HG03521 (cell line): ENCODE data around the gene CFB.

Experiments
- ATAC-seq: cut with Tn5 transposase; IDR thresholded peaks from one replicate; pipeline ENCODE4 v1.9.1; 2021; ENCODE audit warnings: mild to moderate bottlenecking, moderate library complexity; ENCODE audit not compliant: unreplicated experiment

CFB gene

DNA sequence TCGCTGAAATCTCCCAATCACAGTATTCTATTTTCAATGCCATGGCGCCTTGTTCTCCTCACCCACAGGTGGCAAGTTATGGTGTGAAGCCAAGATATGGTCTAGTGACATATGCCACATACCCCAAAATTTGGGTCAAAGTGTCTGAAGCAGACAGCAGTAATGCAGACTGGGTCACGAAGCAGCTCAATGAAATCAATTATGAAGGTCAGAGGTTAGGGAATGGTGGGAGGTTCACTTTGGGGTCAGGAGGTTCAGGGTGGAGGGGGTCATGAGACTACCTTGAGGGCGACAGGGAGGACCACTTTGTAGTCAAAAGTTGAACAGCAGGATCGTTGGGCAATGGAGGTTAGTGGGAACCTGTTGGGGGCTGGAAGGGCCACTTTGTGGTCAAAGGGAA is 2.4 kb downstream of the CFB start:
- no peak for ATAC-seq

DNA sequence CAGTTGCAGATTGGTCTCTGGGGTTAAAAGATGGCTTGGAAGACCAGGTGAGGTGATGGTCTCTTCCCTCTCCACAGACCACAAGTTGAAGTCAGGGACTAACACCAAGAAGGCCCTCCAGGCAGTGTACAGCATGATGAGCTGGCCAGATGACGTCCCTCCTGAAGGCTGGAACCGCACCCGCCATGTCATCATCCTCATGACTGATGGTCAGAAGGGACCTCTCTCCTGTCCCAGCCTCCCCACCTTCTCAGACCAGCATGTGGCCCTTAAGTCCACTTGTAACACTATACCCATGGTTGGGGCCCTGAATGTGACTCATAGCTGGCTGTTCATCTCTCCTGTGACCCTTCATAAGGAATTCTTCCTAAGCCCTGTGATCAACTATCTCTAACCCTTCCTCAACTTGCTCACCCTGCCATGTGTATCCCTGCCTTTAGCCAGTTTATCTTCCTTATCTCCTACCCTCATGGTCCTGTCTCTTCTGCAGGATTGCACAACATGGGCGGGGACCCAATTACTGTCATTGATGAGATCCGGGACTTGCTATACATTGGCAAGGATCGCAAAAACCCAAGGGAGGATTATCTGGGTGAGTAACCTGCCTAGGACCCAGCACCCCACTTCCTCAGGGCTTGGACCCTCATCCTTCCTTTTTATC is 3.0 kb downstream of the CFB start:
- no peak for ATAC-seq

DNA sequence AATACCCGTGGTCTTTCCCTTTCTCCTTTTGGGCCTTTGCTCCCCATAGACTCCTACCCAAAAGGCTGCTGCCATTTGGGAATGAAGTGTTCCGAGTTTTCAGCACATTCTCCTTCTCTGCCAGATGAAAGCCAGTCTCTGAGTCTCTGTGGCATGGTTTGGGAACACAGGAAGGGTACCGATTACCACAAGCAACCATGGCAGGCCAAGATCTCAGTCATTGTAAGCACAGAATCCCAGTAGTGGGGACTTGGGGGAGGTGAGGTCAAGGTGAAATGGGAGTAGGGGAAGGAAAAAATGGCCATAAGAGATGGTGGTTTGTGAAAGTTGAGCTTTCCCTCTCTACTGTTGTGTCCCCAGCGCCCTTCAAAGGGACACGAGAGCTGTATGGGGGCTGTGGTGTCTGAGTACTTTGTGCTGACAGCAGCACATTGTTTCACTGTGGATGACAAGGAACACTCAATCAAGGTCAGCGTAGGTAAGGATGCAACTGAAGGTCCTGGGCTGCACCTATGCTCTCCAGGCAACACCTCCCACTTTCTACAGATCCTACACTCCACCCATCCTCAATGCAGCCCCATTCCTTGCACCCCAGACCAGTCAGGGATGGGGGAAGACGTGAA is 4.1 kb downstream of the CFB start:
- ATAC-seq = no peak

DNA sequence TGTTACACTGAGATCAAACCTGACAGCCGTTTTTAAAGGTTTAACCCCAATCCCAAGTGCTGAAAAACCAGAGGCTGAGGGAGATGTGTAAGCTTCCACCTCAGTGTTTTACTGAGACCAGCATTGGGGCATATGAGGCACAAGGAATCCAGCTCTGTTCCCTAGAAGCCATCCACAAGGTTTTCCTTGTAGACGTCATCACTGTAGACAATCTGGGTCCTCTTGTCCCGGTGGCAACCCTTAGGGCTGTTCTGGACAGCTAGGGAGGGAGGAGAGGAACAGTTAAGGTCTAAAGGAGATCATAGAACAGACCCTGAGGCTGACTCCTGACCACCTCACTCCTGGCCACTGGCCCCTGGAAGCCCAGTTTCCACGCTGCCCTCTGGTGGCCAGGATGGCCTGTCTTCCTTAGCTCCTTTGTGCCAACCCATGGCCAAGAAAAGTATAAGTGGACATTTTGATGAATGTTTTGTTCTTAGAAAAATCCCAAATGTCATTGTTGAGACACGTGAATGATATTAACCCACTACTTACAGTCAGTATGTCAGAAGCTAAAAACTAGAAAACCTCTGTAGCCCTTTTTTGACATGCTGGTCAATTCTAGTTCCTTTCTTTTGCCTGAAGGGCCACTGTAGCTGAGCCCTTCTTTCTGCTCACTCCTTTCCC is 6.4 kb downstream of the CFB start:
- ATAC-seq = no peak

DNA sequence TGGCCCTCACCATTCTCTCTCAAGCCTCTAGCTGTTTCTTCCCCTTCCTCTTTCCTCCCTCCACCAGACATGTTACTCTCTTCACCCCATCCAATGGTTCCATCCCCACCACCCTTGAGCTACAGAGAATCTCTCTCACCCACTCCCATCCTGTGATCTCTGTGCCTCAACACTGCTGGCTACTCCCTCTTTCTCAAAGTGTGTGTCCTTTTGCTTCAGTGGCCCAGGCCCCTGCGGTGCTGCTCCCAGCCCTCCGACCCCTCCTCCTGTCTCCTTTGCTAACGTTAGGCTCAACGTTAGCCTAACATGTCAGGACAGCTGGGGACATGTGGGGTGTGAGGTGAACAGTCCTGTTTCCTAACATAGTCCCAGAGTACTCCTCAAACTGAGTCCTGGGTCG is 7.0 kb downstream of the CFB start:
- ATAC-seq = no peak

DNA sequence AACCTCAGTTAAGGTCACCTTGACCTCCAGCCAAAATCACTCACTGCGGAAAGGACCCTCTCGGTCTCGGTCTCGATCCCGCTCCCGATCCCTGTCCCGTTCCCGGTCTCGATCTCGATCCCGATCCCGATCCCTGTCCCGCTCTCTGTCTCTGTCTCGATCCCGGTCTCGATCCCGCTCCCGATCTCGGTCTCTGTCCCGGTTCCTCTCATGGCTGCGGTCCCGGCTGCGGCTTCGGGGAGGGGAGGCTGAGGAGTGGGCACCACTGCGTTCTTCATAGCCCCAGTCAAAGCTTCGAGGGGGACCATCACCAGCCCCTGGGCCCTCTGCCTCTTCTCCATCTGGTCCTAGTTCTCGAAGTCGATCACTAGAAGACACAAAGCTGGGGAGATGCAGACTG is 8.6 kb downstream of the CFB start:
- no peak for ATAC-seq

DNA sequence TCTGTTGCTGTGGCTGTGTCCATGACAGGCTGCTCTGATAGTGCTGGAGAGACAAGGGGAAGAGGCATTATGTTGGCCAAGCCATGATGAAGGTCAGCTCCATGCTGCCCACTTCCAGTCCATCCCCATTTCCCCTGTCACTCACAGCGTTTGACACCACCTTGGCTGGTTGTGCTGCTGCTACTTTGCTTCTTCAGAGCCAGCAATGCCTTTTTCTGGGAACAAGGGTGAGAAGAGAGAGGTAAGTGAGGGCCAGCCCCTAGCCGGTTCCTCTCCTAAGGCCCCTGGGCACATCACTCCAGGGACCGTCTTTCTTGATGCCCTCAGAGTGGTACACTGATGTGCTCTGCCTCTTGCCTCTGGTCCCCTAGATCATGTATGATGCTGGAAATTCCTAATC is 10.9 kb downstream of the CFB start:
- no peak for ATAC-seq

DNA sequence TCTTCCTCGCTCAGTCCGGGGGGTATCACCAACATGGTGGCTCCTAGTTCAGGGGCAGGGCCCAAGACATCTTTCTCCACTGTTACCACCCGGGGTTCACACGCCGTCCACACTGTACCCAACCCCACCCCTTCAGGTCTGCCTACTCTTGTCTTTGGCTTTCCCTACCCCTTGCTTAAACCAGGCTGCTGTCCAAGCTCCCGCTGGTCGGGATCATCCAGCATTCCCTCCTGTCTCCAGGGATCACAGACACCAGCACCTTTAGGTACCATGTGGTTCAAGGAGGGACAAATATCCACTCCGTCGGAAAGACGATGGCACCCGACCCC is 12.5 kb downstream of the CFB start:
- no peak for ATAC-seq

DNA sequence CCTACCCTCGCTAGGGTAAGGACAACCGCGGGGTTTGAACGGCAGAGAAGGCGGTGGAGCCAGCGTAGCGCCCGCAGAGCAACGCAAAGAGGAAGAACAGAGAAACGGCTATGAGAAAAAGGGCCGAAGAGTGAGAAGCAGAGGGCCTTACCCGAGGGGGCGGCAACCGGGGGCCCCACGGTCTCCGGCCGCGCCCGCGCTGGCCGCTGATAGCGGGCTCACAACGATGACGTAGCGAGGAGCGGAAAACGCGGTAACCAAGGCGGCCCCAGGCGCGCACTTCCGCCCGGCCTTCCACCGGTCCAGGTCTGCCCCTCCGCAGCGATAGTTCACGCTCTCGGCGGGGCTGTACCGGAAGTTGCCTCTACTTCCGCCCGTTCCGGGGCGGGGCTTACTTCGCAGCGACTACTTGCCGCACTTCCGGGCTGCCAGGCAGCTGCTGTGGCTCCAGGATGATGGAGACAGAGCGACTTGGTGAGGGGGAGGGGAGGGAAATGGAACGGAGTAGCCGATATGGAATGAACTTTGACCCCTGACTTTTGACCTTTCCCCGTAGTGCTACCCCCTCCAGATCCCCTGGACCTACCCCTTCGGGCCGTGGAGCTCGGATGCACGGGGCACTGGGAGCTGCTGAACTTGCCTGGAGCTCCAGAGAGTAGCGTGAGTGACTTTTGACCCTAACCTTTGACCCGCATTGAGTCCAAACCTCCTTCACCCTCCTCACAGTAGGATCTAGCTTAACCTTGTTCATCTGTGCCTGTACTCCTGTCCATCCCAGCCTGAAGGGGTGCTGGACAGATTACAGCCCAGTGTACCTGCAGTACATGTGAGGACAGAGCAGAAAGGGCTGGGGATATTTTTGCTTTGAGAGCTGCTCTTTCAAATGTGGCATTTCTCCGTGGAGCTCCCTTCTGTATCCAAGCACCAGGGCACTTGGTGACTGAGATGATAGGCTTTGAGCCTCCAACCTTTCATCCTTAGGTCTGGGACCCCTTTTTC is 13.1 kb downstream of the CFB start, which contains the start of the genes NELFE and SKIC2:
Gene NELFE (minus strand): TSS at position 231 of the 999 bp plus-strand sequence. CDS start 525 bp downstream, outside the sequence.
Gene SKIC2 (plus strand): TSS at position 435 of the 999 bp plus-strand sequence. CDS start 18 bp downstream, at position 453.
- peak; percentile 90 for ATAC-seq

DNA sequence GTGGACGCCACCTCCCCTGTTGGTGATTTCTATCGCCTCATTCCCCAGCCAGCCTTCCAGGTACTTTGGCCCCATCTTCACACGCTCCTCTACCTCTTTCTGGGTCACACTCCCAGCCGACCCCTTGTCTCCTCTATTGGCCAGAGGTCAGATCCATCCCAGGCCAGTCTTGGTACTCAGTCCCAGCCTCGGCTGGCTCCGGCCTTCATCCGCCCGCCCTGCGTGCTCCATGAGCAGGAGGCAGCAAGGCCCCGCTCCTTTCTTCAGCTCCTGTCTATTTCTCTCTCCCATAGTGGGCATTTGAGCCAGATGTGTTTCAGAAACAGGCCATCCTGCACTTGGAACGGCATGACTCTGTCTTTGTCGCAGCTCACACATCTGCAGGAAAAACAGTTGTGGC is 15.7 kb downstream of the CFB start:
- ATAC-seq = no peak

DNA sequence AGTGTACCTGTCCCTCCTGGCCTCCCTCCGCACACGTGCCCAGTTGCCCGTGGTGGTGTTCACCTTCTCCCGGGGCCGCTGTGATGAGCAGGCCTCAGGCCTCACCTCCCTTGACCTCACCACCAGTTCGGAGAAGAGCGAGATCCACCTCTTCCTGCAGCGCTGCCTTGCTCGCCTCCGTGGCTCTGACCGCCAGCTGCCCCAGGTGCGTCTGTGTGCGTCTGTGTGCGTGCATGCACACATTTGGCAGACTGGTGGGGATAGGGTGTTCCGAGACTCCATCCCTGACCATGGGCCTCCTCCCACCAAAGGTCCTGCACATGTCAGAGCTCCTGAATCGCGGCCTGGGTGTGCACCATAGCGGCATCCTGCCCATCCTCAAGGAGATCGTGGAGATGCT is 18.0 kb downstream of the CFB start:
- ATAC-seq = no peak

DNA sequence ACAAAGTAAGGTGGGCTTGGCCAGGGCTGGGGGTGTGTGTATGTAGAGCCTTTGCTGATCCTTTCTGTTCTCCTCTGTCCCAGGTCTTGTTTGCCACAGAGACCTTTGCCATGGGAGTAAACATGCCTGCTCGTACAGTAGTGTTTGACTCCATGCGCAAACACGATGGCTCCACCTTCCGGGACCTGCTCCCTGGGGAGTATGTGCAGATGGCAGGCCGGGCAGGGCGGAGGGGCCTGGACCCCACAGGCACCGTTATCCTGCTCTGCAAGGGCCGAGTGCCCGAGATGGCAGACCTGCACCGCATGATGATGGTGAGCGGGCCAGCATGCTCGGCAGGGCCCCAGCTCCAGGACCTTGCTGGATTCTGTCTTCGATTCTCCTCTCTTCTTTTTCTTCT is 19.8 kb downstream of the CFB start:
- ATAC-seq = no peak

DNA sequence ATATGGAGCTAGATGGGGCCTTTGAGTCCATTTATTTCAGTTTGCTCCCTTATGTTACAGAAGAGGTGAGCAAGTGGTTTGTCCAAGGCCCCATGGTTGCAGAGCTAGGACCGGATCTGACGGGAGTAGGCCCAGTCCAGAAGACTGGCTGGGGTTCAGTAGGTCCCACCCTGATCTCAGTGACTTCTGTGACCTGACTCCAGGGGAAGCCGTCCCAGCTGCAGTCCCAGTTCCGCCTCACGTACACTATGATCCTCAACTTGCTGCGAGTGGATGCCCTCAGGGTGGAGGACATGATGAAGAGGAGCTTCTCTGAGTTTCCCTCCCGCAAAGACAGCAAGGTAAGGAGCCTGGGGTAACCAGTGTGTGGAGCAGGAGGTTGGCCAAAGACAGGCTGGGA is 20.6 kb downstream of the CFB start:
- no peak for ATAC-seq

DNA sequence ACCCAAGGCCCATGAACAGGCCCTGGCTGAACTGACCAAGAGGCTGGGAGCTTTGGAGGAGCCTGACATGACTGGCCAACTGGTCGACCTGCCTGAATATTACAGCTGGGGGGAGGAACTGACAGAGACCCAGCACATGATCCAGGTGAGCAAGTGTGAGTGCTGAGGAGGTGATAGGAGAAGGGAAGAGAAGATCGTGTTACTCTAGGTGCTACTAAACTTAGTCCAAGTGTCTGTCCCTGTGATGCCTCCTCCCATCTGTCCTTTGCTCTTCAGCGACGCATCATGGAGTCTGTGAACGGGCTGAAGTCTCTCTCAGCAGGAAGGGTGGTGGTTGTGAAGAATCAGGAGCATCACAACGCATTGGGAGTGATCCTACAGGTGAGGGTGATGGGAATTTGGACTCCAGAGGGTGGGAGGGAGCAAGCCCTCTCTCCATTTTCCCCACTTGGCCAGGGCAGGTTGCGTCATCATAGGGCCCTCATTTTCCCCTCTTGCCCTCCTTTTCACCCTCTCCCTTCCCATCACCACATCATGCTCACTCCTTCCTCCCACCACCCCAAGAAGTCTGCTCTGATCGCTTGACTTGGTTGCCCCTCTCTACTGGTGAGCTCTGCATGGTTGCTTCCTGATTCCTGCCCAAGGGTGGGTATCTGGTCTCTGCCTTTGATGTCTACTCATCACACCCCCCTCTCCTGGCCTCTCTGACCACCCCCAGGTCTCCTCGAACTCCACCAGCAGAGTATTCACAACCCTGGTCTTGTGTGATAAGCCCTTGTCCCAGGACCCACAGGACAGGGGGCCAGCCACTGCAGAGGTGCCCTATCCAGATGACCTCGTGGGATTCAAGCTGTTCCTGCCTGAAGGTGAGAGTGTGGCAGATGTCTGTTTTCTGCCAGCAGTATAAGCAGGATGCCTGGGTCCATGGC is 21.4 kb downstream of the CFB start:
- ATAC-seq = no peak

DNA sequence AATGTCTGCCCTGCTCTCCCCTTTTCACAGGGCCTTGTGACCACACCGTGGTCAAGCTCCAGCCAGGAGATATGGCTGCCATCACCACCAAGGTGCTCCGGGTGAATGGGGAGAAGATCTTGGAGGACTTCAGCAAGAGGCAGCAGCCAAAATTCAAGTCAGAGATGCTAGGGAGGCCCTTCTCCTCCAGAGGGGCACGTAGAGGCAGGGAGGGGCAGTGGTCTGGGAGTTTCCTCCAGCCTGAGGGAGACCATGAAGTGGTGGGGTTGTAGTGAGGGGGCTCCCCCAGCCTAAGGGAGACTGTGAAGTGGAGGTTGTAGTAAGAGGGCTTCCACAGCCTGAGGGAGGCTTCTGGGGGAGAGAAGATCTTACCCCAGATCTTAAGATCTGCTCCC is 22.0 kb downstream of the CFB start:
- ATAC-seq = no peak

DNA sequence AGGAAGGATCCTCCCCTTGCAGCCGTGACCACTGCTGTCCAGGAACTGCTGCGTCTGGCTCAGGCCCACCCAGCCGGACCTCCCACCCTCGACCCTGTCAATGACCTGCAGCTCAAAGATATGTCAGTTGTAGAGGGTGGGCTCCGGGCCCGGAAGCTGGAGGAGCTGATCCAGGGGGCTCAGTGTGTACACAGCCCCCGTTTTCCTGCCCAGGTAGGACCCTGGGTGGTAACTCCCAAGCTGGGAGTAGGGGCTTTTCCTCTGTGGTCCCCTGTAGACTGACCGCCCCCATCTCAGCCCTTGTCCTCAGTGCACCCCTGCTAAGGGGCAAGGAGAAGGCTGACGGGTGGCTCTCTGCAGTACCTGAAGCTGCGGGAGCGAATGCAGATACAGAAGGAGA is 22.4 kb downstream of the CFB start:
- ATAC-seq = no peak

DNA sequence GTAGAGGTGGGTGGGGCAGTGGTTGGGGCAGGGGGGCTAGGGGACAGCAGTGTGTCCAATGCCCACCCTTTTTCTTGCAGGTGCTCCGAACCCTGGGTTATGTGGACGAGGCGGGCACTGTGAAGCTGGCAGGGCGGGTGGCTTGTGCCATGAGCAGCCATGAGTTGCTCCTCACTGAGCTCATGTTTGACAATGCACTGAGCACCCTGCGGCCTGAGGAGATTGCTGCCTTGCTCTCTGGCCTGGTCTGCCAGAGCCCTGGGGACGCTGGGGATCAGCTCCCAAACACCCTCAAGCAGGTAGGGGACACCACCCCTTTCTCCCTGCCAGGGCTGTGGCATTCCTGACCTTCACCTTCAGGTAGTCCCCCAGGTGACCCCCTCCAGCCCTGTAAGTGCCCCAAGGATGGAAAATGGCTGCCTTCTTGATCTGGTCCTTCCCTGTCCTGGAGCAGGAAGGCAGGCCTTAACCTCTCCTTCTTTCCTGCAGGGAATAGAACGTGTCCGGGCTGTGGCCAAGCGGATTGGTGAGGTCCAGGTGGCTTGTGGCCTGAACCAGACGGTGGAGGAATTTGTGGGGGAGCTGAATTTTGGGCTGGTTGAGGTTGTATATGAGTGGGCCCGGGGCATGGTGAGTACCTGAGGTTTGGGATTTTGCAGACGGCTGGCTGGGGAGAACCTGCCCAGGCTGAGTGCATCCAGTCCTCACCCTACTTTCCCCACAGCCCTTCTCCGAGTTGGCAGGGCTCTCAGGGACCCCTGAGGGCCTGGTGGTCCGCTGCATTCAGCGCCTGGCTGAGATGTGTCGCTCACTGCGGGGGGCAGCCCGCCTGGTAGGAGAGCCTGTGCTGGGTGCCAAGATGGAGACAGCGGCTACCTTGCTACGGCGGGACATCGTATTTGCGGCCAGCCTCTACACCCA is 23.2 kb downstream of the CFB start:
- no peak for ATAC-seq

DNA sequence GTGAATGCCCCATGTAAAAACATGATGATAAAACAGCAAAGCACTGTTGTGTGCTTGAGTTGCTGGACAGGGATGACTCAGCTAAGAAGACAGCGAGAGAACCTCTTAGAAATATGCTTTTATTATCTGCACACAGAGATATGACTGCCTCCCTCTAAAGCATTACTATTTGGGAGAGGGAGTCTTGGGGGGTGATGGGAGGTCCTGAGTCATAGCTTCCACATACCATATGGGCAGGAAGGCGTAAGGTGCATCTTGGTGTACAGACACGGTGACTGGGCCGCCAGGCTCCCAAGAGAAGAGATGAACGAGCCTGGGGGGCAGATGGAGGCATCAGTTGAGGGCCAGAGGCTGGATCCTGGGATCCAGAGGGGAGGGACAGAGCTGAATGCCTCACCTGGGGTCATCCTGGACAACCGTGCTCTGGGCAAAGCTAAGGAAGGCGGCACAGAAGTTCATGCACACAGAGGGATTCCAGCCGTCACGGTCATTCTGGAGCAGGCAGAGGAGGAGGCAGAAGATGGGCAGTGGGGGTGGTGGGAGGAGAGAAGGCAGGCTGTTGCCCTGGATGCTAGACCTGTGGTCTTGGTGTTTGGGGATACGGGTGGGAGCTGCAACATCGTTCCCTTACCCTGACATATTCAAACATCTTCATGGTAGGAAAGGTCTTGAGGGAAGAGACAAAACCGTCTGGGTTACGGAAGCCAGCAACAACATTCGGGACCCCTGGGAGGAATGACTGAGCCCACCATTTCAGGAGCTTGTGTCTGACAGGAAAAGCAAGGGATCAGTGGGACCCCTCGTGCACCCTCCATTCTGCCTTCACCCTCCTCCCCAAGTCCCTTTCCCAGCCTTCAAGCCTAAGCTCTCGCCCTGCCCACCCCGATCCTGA is 24.1 kb downstream of the CFB start:
- no peak for ATAC-seq
